B cell (primary cell): ENCODE results near the gene CBFB. TPM values are rescaled to one million over a fixed set of nuclear protein-coding genes. Genes with fewer than 3 reads are reported as not detected.
"Not testable (repeated sequence)": the region's sequence is repeated elsewhere in the genome, so short reads cannot be mapped to it uniquely, and the experiment has no call there.

ENCODE experiments used
- ATAC-seq: fragments of 200-7000 bp; cut with Tn5 transposase; one replicate; pipeline ENCODE4 v1.10.0; 2021; ENCODE audit warnings: low read depth, mild to moderate bottlenecking, moderate number of reproducible peaks, moderate library complexity
- CTCF ChIA-PET: fragments of 350-600 bp; sonication (Branson Sonifier 250); formaldehyde crosslinking; loops from one replicate; lab custom pipeline; 2021; ENCODE audit warnings: antibody characterized with exemption, inconsistent platforms; lab: Charles Lee
- POLR2A ChIA-PET: fragments of 350-600 bp; sonication (Branson Sonifier 250); formaldehyde crosslinking; loops from one replicate; lab custom pipeline; 2021; ENCODE audit warnings: antibody characterized with exemption; lab: Charles Lee
- DNase-seq: peaks from one replicate; pipeline ENCODE4 v3.0.0; 2013
- H2AFZ ChIP-seq: 2 replicates; pipeline ENCODE4 v1.6.1; 2012; ENCODE audit warnings: mild to moderate bottlenecking, low read depth, low read length; ENCODE audit not compliant: insufficient read depth, poor library complexity, severe bottlenecking
- H3K27ac ChIP-seq, 2 donors: 1 replicate in 1 of 2; 2 replicates in 1 of 2; pipeline ENCODE4 v1.5.1; 2012 to 2013; ENCODE audit warnings: low read length in 2 of 2, mild to moderate bottlenecking in 2 of 2, moderate library complexity in 1 of 2
- H3K27me3 ChIP-seq, 4 experiments: fragments of 200-600 bp in 1 of 4; sonication (generic) in 1 of 4; replicated peaks in 1 of 4; 1 replicate in 2 of 4; 2 replicates in 2 of 4; pipeline versions ENCODE4 v1.6.1 to v1.7.0; 2013 to 2016; ENCODE audit warnings: low read length in 3 of 4, mild to moderate bottlenecking in 2 of 4, mixed read lengths in 1 of 4, moderate library complexity in 1 of 4; ENCODE audit not compliant: insufficient read depth in 4 of 4, control insufficient read depth in 3 of 4; ENCODE audit errors: control extremely low read depth in 1 of 4
- H3K36me3 ChIP-seq, 2 experiments: replicated peaks in 1 of 2; 1 replicate in 1 of 2; 2 replicates in 1 of 2; pipeline versions ENCODE4 v1.6.1 to v1.7.1; 2013; ENCODE audit warnings: low read length in 1 of 2; ENCODE audit not compliant: insufficient read depth in 2 of 2, control insufficient read depth in 1 of 2; ENCODE audit errors: control extremely low read depth in 1 of 2, extremely low read depth in 1 of 2
- H3K4me1 ChIP-seq, 2 donors: fragments of 200-600 bp in 1 of 2; sonication (generic) in 1 of 2; 1 replicate in 1 of 2; 2 replicates in 1 of 2; pipeline versions ENCODE4 v1.5.1 to v1.6.1; 2013 to 2017; ENCODE audit warnings: low read length in 2 of 2; ENCODE audit not compliant: control insufficient read depth in 2 of 2, insufficient read depth in 2 of 2
- H3K4me2 ChIP-seq: replicated peaks from 2 replicates; pipeline ENCODE3; 2012; ENCODE audit warnings: mild to moderate bottlenecking, low read depth, low read length; ENCODE audit not compliant: poor library complexity, severe bottlenecking
- H3K4me3 ChIP-seq, 5 experiments: fragments of 200-600 bp in 1 of 5; sonication (generic) in 1 of 5; 1 replicate in 3 of 5; 2 replicates in 2 of 5; pipeline versions ENCODE4 v1.5.1 to v1.7.0; 2011 to 2016; ENCODE audit warnings: low read length in 4 of 5, mild to moderate bottlenecking in 4 of 5, low read depth in 2 of 5, control low read depth in 1 of 5, moderate library complexity in 1 of 5; ENCODE audit not compliant: insufficient read depth in 1 of 5; ENCODE audit errors: control extremely low read depth in 1 of 5, extremely low read depth in 1 of 5
- H3K79me2 ChIP-seq: fragments of 200-600 bp; sonication (generic); one replicate; pipeline ENCODE4 v1.6.0; 2016; ENCODE audit warnings: low read length; ENCODE audit not compliant: control insufficient read depth, insufficient read depth
- H3K9ac ChIP-seq: fragments of 200-600 bp; sonication (generic); 2 replicates; pipeline ENCODE4 v1.6.1; 2017; ENCODE audit warnings: mild to moderate bottlenecking, low read length, moderate library complexity
- H3K9me3 ChIP-seq, 3 donors: one replicate each; pipeline versions ENCODE4 v1.6.1 to v1.7.1; 2013; ENCODE audit warnings: low read length in 2 of 3; ENCODE audit not compliant: control insufficient read depth in 2 of 3, insufficient read depth in 1 of 3; ENCODE audit errors: control extremely low read depth in 1 of 3
- H4K20me1 ChIP-seq: 2 replicates; pipeline ENCODE4 v1.6.0; 2012; ENCODE audit warnings: mild to moderate bottlenecking, low read length; ENCODE audit not compliant: insufficient read depth, control insufficient read depth, poor library complexity, severe bottlenecking
- H3K27ac Mint-ChIP-seq: one replicate; pipeline ENCODE4 v1.8.0; 2021; ENCODE audit warnings: mixed read lengths
- H3K27me3 Mint-ChIP-seq: one replicate; pipeline ENCODE4 v1.8.0; 2021; ENCODE audit warnings: mixed read lengths
- H3K4me1 Mint-ChIP-seq: one replicate; pipeline ENCODE4 v1.8.0; 2021; ENCODE audit warnings: mixed read lengths
- H3K4me3 Mint-ChIP-seq: one replicate; pipeline ENCODE4 v1.8.0; 2021; ENCODE audit warnings: mixed read lengths
- H3K9me3 Mint-ChIP-seq: one replicate; pipeline ENCODE4 v1.8.0; 2022; ENCODE audit warnings: mixed read lengths; ENCODE audit not compliant: insufficient read depth
- EZH2 ChIP-seq: IDR thresholded peaks from 2 replicates; pipeline ENCODE4 v1.6.1; 2012; ENCODE audit warnings: borderline replicate concordance, low read depth, mild to moderate bottlenecking, moderate library complexity, low read length; ENCODE audit not compliant: insufficient read depth, poor library complexity, severe bottlenecking
- WGBS: methylation state at CpG from one replicate; pipeline ENCODE4 v1.1.5; 2013; ENCODE audit warnings: missing lambda C conversion rate; ENCODE audit not compliant: insufficient coverage; 5-methylcytosine and 5-hydroxymethylcytosine counted together
- intact Hi-C: fragments of 100-400 bp; cut with micrococcal nuclease; formaldehyde crosslinking; loops from one replicate; pipeline ENCODE4 v1.10.0; 2022
- polyA plus RNA-seq: library from polyadenylated mRNA; depleted of rRNA; stranded (reverse); fragments of >200 nt; gene quantifications from 2 replicates; pipeline ENCODE4 v1.2.3, GENCODE V29; 2012
- total RNA-seq, 2 donors: library from RNA; stranded (reverse); fragments of 120-200 nt in 1 of 2; gene quantifications; 1 replicate in 1 of 2; 2 replicates in 1 of 2; pipeline versions ENCODE4 v1.2.3 to v1.2.4, GENCODE V29; 2013 to 2022
- TF ChIP-seq, protein P1 (sequence below): fragments of 200-600 bp; IDR thresholded peaks from one replicate; pipeline ENCODE4 v1.8.0; 2022; ENCODE audit warnings: antibody characterized with exemption, mild to moderate bottlenecking

Gene CBFB
- total and polyA plus RNA-seq, 2 donors (not counting 1 experiment from before 2014, with no cell fraction given), result 19.5 to 89.0 TPM

GRCh38 chr16:67040906-67041305, 12.0 kb downstream of the CBFB start:
- Mint-ChIP-seq H3K27me3 (no peaks in the 10 kb centered on the region), H3K9me3 (no peaks in the 10 kb centered on the region), H3K4me3 (no peak overlapping the region), H3K27ac (no peak overlapping the region), H3K4me1 (peaks cover 10% of the 10 kb centered on the region)
- Histone ChIP-seq H3K36me3 (peaks cover 5 to 20% of the 10 kb centered on the region in 2 experiments), H3K27ac (no peak overlapping the region), H3K4me2 (no peak overlapping the region), H2AFZ (no peak overlapping the region), H3K27me3 (no peaks in the 10 kb centered on the region), H4K20me1 (peaks cover 54% of the 10 kb centered on the region), H3K9me3 (no peaks in the 10 kb centered on the region), H3K4me3 (no peak overlapping the region), H3K4me1 (no peaks in the 10 kb centered on the region), H3K9ac (no peak overlapping the region), H3K79me2 (peaks cover 90% of the 10 kb centered on the region)
- POLR2A ChIA-PET, result interaction anchor here (0.5 kb wide), 1 partner anchor 333 kb away, joined by 10 read pairs; no protein-coding TSS in a partner anchor
- TF ChIP-seq, protein P1, sequence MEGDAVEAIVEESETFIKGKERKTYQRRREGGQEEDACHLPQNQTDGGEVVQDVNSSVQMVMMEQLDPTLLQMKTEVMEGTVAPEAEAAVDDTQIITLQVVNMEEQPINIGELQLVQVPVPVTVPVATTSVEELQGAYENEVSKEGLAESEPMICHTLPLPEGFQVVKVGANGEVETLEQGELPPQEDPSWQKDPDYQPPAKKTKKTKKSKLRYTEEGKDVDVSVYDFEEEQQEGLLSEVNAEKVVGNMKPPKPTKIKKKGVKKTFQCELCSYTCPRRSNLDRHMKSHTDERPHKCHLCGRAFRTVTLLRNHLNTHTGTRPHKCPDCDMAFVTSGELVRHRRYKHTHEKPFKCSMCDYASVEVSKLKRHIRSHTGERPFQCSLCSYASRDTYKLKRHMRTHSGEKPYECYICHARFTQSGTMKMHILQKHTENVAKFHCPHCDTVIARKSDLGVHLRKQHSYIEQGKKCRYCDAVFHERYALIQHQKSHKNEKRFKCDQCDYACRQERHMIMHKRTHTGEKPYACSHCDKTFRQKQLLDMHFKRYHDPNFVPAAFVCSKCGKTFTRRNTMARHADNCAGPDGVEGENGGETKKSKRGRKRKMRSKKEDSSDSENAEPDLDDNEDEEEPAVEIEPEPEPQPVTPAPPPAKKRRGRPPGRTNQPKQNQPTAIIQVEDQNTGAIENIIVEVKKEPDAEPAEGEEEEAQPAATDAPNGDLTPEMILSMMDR, result no peak
- TF ChIP-seq EZH2, result no peak
- CTCF ChIA-PET, result no interaction called here
- 89% methylated on average over 2 of the region's 2 CpGs for WGBS
- ATAC-seq (no peak), DNase-seq (no peak)
- intact Hi-C loops, result no loop called here

- DNase-seq, H3K9ac ChIP-seq, CTCF ChIA-PET, H2AFZ ChIP-seq, H3K27me3 ChIP-seq, H3K9me3 ChIP-seq, H3K27ac Mint-ChIP-seq, H3K4me1 ChIP-seq, H3K27ac ChIP-seq, intact Hi-C loops, H3K4me3 Mint-ChIP-seq, H3K9me3 Mint-ChIP-seq, POLR2A ChIA-PET, ATAC-seq, H3K4me1 Mint-ChIP-seq, H3K4me2 ChIP-seq, H3K27me3 Mint-ChIP-seq, H3K4me3 ChIP-seq: not testable (repeated sequence)
- no CpG with 5 or more reads among the region's 4 CpGs for WGBS
- peaks cover 90% of the 10 kb centered on the region for H3K79me2 ChIP-seq
- H3K36me3 ChIP-seq, result peaks cover 6 to 20% of the 10 kb centered on the region in 2 experiments
- peaks cover 48% of the 10 kb centered on the region for H4K20me1 ChIP-seq
These were observed 12.6 kb downstream of the CBFB start for GRCh38 chr16:67041520-67041919.
